ENCODE results near the gene PLEKHG3.

The PLEKHG3 gene

DNA sequence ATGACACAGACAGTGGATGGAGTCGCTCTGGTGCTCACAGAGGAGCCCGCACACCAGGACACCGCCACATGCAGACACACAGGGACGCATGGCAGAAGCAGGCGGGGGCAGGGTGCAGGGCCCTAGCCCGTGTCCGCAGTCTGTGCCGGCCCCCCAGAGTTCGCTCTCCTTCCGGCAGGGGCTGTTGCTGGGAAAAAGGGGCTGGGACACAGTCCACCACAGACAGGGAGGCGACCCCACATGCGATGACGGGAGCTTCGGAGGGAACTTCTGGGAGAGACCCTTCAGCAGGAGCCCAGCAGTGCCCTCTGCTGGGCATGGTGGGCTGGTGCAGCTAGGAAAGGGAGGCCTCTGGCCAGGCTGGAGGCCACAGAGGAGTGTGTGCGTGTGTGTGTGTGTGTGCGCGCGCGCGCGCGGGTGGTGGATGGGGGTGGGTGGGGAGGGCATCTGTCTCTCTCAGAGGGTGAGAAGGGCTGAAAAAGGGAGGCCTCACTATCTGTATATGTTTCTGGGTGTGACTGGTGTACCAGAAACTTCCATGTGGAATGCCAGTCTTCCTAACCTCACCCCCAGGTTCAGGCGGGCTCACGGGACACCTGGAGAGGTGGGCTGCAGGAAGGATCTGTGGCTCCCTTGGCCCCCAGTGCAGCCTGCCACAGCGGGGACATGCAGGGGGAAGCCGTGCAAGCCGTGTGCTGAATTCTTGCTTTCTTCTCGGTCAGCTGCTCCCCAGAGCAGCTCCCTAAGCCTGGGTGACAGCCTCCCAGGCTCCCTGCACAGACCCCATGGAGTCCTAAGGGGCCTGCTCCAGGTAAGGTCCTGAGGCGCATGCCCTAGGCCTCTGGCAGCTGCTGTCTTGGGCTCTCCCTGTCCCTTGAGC, 60.7 kb downstream of the PLEKHG3 start:
- no peak for TF ChIP-seq ZFX (IDR thresholded peaks at IDR 0.05)
- TF ChIP-seq, protein P1, sequence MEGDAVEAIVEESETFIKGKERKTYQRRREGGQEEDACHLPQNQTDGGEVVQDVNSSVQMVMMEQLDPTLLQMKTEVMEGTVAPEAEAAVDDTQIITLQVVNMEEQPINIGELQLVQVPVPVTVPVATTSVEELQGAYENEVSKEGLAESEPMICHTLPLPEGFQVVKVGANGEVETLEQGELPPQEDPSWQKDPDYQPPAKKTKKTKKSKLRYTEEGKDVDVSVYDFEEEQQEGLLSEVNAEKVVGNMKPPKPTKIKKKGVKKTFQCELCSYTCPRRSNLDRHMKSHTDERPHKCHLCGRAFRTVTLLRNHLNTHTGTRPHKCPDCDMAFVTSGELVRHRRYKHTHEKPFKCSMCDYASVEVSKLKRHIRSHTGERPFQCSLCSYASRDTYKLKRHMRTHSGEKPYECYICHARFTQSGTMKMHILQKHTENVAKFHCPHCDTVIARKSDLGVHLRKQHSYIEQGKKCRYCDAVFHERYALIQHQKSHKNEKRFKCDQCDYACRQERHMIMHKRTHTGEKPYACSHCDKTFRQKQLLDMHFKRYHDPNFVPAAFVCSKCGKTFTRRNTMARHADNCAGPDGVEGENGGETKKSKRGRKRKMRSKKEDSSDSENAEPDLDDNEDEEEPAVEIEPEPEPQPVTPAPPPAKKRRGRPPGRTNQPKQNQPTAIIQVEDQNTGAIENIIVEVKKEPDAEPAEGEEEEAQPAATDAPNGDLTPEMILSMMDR (conservative IDR thresholded peaks at IDR 0.05) = peak; percentile 91
- peak overlapping the region; percentile 30 for H3K27ac ChIP-seq

GRCh38 chr14:64765740-64766302, 61.6 kb downstream of the PLEKHG3 start:
- no peak overlapping the region for H3K27ac ChIP-seq
- no peak for TF ChIP-seq ZFX (IDR thresholded peaks at IDR 0.05)
- TF ChIP-seq, protein P1 (conservative IDR thresholded peaks at IDR 0.05) = no peak

DNA sequence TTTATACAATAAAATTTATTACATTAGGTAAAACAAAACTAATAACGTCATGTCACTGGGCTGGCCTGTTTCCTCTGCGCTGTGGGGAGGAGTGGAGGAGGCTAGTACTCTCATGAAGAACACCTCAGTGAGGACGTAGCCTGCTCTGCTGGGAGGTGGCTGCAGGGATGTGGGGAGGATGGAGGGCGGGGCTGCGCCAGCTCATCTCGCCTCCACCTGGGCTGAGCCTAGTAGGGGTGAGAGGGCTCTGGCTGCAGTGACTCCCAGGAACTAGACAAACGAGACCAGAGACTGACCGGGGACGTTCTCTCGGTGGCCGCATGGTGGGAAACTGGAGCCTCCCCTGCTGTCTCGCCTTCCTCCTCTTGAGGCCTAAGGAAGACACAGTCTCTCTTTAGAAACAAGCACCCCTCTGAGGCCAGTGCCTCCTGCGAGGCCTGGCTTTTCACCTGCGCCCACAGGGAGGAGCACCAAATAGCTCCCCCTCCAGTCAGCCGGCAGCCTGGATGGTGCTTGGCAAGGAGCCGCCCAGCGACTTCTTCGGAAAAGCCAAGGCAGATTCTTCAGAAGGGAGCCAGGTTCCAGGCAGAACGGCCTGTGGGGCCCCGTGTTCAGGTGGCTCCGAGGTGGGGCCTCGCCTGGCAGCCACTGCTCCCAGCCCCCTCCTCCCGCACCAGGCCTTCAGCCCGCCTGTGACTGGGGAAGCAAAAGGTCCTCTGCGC, 62.4 kb downstream of the PLEKHG3 start:
- TF ChIP-seq ZFX (IDR thresholded peaks at IDR 0.05) = no peak
- TF ChIP-seq, protein P1 (conservative IDR thresholded peaks at IDR 0.05) = no peak
- no peak overlapping the region for H3K27ac ChIP-seq

- H3K27ac ChIP-seq = no peak overlapping the region
- TF ChIP-seq, protein P1 (conservative IDR thresholded peaks at IDR 0.05) = no peak
- no peak for TF ChIP-seq ZFX (IDR thresholded peaks at IDR 0.05)
Observed at GRCh38 chr14:64767215-64767964, 63.2 kb downstream of the PLEKHG3 start.

DNA sequence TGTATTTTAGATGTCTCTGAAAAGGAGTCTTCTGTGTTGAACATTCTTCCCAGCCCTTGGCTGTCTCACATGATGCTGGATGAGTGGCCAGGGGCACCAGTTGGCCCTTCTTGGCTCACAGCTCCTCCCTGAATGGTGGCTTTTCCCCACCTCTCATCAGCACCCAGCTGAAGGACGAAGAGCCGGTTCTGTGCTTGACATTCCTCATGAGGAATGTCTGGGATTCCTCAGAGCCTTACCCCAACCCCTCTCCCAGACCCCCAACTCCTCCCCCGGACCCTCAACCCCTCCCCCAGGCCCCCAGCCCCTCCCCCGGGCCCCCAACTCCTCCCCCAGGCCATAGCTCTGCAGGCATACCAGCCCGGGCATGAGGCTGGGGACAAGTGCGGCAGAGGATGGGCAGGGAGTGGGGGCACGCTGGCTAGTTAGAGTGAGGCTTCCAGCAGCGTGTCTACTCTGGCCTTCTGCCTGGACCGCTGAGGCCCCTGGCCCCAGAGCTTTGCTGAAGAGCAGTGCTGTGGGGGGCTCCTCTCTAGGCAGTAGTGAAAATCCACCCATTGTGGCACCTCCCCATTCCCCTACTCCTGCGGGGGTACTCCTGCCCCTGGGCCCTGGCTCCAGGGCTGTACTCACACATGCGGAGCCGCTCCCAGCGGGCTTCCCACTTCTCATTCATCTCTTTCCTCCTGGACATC, 64.3 kb downstream of the PLEKHG3 start:
- H3K27ac ChIP-seq = no peak overlapping the region
- no peak for TF ChIP-seq ZFX (IDR thresholded peaks at IDR 0.05)
- TF ChIP-seq, protein P1 (conservative IDR thresholded peaks at IDR 0.05) = no peak

GRCh38 chr14:64769096-64770020, 65.1 kb downstream of the PLEKHG3 start:
- H3K27ac ChIP-seq = no peak overlapping the region
- TF ChIP-seq, protein P1 (conservative IDR thresholded peaks at IDR 0.05) = no peak
- no peak for TF ChIP-seq ZFX (IDR thresholded peaks at IDR 0.05)

Measured in C4-2B (cell line).